GM21360 (cell line): ENCODE results near the gene PPM1D.
A peak's percentile ranks its signal among the peaks of the same experiment; 100 is the strongest.

Source experiments
- ATAC-seq: cut with Tn5 transposase; IDR thresholded peaks from one replicate; pipeline ENCODE4 v1.9.1; 2021; ENCODE audit warnings: mild to moderate bottlenecking, moderate library complexity; ENCODE audit not compliant: unreplicated experiment

PPM1D gene

DNA sequence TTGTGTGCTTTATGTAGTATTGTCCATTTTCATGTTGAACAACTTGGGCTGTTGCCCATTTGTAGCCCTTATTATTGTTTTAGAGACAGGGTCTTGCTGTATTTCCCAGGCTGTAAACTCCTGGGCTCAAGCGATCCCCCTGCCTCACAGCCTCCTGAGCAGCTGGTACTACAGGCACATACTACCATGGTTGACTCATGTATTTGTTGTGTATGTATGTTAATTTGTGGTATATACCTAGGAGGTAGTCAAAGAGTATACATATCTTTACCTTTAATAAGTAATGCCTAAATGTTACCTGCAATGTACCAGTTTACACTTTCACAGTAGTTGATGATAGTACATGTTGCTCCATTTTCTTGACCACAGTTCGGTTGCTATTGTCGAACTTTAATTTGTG, 18.1 kb downstream of the PPM1D start:
- ATAC-seq, result no peak

- no peak for ATAC-seq
Measured at GRCh38 chr17:60618854-60619526, 19.0 kb downstream of the PPM1D start.

GRCh38 chr17:60622961-60623360, 23.0 kb downstream of the PPM1D start:
- no peak for ATAC-seq

DNA sequence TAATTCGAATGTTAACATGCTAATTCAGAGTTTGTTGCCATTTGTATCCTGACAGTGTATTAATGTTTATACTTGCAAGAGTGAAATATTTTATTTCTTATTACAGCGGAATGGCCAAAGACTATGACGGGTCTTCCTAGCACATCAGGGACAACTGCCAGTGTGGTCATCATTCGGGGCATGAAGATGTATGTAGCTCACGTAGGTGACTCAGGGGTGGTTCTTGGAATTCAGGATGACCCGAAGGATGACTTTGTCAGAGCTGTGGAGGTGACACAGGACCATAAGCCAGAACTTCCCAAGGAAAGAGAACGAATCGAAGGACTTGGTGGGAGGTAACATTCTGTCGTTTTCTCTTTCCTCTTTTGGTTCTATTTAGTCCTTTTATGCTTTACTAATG, 23.4 kb downstream of the PPM1D start:
- no peak for ATAC-seq

DNA sequence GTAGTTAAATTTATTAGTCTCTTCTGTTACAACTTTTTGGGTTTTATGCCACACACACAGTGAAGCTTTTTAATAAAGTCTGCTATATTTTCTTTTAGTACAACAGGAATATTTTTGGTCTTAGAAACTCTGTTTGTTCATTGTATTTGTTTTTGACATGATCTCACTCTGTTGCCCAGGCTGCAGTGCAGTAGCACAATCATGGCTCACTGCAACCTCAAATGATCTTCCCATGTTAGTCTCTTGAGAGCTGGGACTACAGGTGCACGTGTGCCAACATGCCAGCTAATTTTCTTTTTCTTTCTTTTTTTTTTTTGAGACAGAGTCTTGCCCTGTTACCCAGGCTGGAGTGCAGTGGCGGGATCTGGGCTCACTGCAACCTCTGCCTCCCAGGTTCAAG, 27.1 kb downstream of the PPM1D start:
- no peak for ATAC-seq

DNA sequence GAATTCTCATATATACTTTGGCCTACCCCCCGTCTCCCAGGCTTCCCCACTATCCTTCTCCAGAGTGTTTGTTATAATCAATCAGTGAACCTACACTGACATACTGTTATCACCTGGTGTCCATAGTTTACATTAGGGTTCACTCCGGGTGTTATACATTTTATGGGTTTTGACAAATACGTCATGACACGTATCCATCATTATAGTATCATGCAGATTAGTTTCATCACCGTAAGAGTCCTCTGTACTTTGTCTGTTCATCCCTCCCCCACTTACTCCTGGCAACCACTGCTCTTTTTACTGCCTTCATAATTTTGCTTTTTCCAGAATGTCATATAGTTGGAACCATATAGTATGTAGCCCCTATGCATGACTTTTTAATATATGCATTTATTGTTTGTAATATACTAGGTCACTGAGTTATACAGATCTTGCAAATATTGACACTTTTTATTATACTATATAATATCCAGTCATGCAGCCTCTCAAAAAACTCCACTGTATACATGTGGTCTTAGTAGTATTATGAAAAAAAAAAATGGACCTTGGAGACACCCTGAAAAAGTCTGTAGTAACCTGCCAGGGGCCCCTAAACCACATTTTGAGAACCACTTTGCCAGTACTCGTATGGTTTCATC, 28.4 kb downstream of the PPM1D start:
- no peak for ATAC-seq

GRCh38 chr17:60629120-60629519, 29.1 kb downstream of the PPM1D start:
- ATAC-seq, result no peak

- no peak for ATAC-seq
Measured at GRCh38 chr17:60630352-60630751, 30.4 kb downstream of the PPM1D start.

DNA sequence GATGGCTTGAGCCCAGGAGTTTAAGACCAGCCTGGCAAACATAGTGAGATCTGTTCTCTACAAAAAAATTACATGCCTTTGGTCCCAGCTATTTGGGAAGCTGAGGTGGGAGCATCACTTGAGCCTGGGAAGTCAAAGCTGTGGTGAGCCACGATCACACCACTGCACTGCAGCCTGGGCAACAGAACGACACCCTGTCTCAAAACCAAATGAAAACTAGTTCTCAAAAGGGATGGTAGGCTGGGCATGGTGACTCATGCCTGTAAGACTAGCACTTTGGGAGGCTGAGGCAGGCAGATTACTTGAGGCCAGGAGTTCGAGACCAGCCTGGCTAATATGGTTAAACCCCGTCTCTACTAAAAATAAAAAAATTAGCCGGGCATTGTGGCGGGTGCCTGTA, 31.1 kb downstream of the PPM1D start:
- no peak for ATAC-seq

GRCh38 chr17:60637683-60638082, 37.7 kb downstream of the PPM1D start:
- no peak for ATAC-seq

GRCh38 chr17:60639019-60639330, 39.0 kb downstream of the PPM1D start:
- no peak for ATAC-seq

DNA sequence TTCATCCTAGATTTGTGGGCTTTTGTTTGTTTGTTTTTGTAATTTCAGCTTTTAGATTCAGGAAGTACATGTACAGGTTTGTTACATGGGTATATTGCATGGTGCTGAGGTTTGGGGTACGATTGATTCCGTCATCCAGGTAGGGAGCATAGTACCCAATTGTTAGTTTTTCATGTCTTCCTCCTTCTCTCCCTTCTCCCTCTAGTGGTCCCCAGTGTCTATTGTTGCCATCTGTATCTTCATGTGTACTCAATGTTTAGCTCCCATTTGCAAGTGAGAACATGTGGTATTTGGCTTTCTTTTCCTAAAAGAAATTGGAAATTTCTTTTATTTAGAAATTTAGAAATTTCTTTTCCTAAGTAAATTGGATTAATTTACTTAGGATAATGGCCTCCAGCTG, 40.5 kb downstream of the PPM1D start:
- ATAC-seq, result no peak

GRCh38 chr17:60641126-60641525, 41.1 kb downstream of the PPM1D start:
- ATAC-seq, result no peak

DNA sequence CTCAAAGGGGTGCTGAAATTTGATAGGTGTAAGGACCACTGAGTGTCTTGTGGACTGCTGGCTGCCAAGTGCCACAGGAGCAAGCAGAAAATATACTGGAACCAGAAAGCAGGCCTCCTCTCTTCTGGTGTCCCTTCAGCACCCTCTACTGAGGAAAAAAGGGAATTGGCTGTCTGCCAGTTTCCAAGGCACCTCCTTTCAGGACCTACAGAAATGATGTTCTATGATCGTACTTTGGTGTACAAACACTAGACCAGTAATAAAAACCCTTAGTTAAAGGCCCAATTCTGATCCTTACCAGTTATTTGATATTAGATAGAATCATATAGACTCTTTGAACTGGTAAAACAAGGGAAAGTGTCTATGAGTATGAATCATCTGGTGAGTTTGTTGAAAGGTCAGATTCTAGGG, 41.8 kb downstream of the PPM1D start:
- ATAC-seq, result no peak

DNA sequence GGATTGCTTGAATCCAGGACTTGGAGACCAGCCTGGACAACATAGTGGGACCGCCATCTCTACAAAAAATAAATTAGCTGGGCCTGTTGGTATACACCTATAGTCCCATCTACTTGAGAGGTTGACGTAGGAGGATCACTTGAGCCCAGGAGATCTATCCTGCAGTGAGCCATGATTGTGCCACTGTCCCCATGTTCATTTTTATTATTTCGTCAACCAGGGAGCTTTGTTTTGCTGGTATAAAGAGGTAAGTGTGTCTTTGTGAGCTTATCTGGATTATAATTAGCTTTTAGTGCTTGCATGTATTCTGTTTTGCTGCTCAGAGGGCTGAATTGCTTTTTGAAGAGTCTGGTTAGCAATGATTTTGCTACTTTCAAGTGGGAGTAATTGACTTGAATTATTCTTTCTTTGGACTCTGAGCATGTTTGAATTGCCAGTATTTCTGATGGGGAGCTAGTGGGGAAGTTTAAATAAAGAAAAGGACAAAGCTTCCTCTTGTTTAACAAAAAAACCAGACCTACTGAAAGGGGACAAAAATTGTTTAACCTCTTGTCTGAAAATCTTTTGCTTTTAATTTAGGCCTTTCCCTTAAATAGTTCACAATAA, 46.0 kb downstream of the PPM1D start:
- no peak for ATAC-seq

DNA sequence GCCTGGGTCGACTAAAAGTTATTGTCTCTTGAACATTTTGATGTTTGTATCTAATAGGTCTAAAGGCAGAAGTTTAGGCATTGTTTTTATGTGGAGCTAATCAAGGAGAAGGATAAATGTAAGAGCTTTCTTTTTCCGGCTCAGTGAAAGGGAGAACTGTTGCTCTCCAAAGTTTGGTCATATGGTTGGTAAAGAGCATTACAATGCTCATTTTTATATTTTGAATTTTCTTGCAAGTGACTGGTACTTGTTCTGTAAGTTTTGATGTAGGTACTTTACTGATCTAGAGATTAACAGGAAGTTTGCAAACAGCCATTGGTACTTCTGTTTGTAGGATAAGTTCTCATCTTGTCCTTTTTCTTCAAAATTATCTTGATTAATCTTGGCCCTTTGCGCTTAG, 46.7 kb downstream of the PPM1D start:
- no peak for ATAC-seq

GRCh38 chr17:60647705-60648104, 47.7 kb downstream of the PPM1D start:
- no peak for ATAC-seq

DNA sequence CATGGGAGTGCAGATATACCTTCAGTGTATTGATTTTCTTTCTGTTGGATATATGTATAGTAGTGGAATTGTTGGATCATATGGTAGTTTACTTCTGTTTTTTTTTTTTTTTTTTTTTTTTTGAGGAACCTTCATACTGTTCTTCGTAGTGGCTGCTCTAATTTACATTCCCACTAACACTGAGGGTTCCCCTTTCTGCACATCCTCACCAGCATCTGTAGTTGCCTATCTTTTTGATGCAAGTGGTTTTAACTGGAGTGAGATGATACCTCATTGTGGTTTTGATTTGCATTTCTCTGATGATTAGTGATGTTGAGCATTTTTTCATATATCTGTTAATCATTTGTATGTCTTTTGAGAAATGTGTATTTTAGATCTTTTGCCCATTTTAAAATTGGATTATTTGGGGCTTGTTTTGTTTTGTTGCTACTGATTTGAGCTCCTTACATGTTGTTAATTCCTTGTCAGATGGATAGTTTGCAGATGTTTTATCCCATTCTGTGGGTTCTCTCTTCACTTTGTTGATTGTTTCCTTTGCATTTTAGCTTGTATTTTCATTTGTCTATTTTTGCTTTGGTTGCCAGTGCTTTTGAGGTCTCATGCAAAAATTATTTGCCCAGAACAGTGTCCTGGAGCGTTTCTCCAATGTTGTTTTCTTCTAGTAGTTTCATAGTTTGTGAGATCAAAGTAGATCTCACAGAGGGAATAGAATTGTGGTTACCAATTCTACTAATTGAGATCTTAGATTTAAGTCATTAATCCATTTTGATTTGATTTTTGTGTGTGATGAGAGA, 52.7 kb downstream of the PPM1D start:
- ATAC-seq, result peak; percentile 79

GRCh38 chr17:60653569-60653968, 53.6 kb downstream of the PPM1D start:
- no peak for ATAC-seq

GRCh38 chr17:60656499-60656898, 56.5 kb downstream of the PPM1D start:
- no peak for ATAC-seq

GRCh38 chr17:60659156-60659555, 59.2 kb downstream of the PPM1D start:
- no peak for ATAC-seq

- no peak for ATAC-seq
Measured at GRCh38 chr17:60661489-60661888, 61.5 kb downstream of the PPM1D start.
